ENCODE data around the gene RECQL5. TPM values are rescaled to one million over a fixed set of nuclear protein-coding genes. Genes with fewer than 3 reads are reported as not detected.

Gene RECQL5
- total RNA-seq, 4 donors from 2014 or later: 35.3 to 129 (median 63.6) TPM

DNA sequence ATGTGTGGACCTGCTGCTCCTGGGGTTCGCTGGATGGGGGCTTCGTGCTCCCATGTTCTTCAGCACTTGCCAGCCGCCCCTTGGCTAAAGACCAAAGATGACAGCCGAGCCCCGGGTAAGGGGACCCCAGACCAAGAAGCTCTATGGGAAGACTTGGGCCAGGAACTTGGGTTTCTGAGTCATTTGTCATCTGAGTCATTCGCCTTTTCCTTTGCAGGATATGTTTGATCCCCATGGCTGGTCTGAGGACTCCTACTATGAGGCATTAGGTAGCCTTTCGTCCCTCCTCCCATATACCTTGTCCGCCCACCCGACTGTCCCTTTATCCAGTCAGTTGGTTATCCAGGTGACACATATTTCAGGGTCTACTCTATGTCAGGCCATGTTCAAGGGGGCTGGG is 36.6 kb upstream of the RECQL5 start:
- WGBS: 95% methylated on average over 9 of the region's 9 CpGs
- Histone ChIP-seq H3K4me3 (no peak overlapping the region), H3K4me1 (peaks cover 55% of the 10 kb centered on the region), H3K36me3 (peaks cover 87% of the 10 kb centered on the region), H3K27me3 (no peaks in the 10 kb centered on the region), H3K27ac (no peak overlapping the region), H3K9me3 (no peaks in the 10 kb centered on the region)
- no peak for DNase-seq (ENCODE audit: low spot score in 2 of 2)
- TF ChIP-seq EP300 (IDR thresholded peaks at IDR 0.05) (no peak), POLR2AphosphoS5 (IDR thresholded peaks at IDR 0.05) (no peak), POLR2A (IDR thresholded peaks at IDR 0.05) (no peak), CTCF (IDR thresholded peaks at IDR 0.05) (no peak)

GRCh38 chr17:75703191-75703590 is 36.2 kb upstream of the RECQL5 start:
- no peaks in the 10 kb centered on the region for H3K9me3 ChIP-seq
- H3K27ac ChIP-seq: no peak overlapping the region
- H3K4me1 ChIP-seq: peaks cover 59% of the 10 kb centered on the region
- peaks cover 83% of the 10 kb centered on the region for H3K36me3 ChIP-seq
- H3K27me3 ChIP-seq: no peaks in the 10 kb centered on the region
- DNase-seq (ENCODE audit: low spot score in 2 of 2): peak in 1 of 2 donors; percentile 55
- WGBS: 80% methylated on average over 2 of the region's 12 CpGs
- no peak overlapping the region for H3K4me3 ChIP-seq
- TF ChIP-seq POLR2AphosphoS5 (IDR thresholded peaks at IDR 0.05) (no peak), POLR2A (IDR thresholded peaks at IDR 0.05) (no peak), EP300 (IDR thresholded peaks at IDR 0.05) (no peak)

DNA sequence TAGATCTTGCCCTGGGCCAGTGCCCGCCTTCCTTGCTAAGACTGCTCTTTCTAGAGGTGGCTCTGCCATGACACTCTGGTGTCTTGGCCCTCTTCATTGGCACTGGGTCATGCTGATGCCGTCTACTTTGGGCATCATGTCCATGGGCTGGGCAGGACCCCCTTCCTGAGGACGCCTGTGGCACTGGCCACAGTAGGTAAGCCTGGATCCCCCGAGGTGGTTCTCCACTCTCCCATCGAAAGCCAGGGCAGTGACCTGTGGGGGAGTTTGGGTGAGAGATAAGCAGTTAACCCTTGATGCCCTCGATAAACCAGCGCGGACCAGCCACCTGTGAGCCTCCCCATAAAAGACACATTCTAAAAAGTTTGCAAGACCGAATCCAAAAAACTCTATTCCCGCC is 34.3 kb upstream of the RECQL5 start:
- peak in 1 of 2 donors; percentile 60 for DNase-seq (ENCODE audit: low spot score in 2 of 2)
- H3K9me3 ChIP-seq: no peaks in the 10 kb centered on the region
- peaks cover 64% of the 10 kb centered on the region for H3K4me1 ChIP-seq
- no peak overlapping the region for H3K4me3 ChIP-seq
- no peaks in the 10 kb centered on the region for H3K27me3 ChIP-seq
- 90% methylated on average over 10 of the region's 10 CpGs for WGBS
- H3K27ac ChIP-seq: peak overlapping the region; percentile 97
- TF ChIP-seq CTCF (IDR thresholded peaks at IDR 0.05) (no peak), POLR2AphosphoS5 (IDR thresholded peaks at IDR 0.05) (no peak), EP300 (IDR thresholded peaks at IDR 0.05) (no peak), POLR2A (IDR thresholded peaks at IDR 0.05) (no peak)
- peaks cover 64% of the 10 kb centered on the region for H3K36me3 ChIP-seq

DNA sequence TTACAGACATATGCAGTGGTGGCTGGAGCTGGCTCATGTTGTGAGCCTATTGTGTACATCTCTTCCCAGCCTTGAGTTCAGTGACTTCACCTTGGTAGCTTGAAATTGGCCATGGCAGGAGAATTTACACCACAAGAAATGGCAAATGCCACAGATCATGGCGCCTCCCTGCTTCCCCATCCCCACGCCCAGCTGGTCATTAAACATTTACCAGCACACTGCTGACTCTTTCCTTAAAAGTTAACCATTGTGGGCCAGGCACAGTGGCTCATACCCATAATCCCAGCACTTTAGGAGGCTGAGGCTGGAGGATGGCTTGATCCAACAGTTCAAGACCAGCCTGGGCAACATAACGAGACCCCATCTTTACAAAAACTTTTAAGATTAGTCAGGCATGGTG is 31.7 kb upstream of the RECQL5 start:
- WGBS: 83% methylated on average over 3 of the region's 3 CpGs
- Histone ChIP-seq H3K27ac (peak overlapping the region; percentile 97), H3K4me1 (peaks cover 87% of the 10 kb centered on the region), H3K36me3 (peaks cover 39% of the 10 kb centered on the region), H3K9me3 (no peaks in the 10 kb centered on the region), H3K27me3 (no peaks in the 10 kb centered on the region), H3K4me3 (no peak overlapping the region)
- no peak for DNase-seq (ENCODE audit: low spot score in 2 of 2)
- no peak for TF ChIP-seq CTCF (IDR thresholded peaks at IDR 0.05)
- TF ChIP-seq POLR2AphosphoS5 (IDR thresholded peaks at IDR 0.05): no peak
- no peak for TF ChIP-seq EP300 (IDR thresholded peaks at IDR 0.05)
- no peak for TF ChIP-seq POLR2A (IDR thresholded peaks at IDR 0.05)

DNA sequence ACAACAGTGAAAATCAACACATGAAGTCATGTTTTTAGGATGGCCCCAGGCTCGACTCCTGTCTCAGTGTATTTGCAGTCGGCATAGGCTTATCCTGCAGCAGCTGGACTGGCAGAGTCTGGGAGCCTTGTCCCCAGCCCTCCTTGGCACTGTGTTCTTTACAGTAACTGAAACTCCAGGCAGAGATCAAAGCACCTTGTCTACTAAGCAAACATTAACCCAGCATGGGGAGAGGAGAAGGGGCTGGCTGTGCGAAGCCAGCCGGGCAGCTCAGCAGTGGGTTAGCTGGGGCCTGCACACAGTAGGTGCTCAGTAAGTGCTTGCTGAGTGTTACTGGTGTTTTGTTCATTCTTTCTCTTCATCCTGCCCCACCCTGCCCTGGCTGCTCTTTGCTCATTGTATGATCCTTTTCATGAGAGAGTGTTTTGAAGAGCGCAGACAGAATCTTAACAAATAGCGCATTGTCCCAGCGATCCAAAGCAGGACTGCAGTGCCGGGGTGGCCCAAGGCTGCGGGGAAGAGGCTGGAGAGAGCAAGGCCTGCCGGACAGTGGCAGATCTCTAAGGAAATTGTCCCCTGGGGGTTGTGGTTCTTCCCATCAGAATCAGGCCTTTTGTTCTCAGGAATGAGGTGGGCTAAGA is 30.8 kb upstream of the RECQL5 start:
- Histone ChIP-seq H3K4me3 (no peak overlapping the region), H3K4me1 (peaks cover 96% of the 10 kb centered on the region), H3K27me3 (no peaks in the 10 kb centered on the region), H3K36me3 (peaks cover 30% of the 10 kb centered on the region), H3K27ac (peak overlapping the region; percentile 97), H3K9me3 (no peaks in the 10 kb centered on the region)
- 51% methylated on average over 10 of the region's 10 CpGs for WGBS
- TF ChIP-seq CTCF (IDR thresholded peaks at IDR 0.05) (no peak), POLR2AphosphoS5 (IDR thresholded peaks at IDR 0.05) (no peak), POLR2A (IDR thresholded peaks at IDR 0.05) (no peak), EP300 (IDR thresholded peaks at IDR 0.05) (no peak)
- DNase-seq (ENCODE audit: low spot score in 2 of 2): peak in 1 of 2 donors; percentile 77
